K562 (cell line): ENCODE results near the gene ZBTB9. TPM values are rescaled to one million over a fixed set of nuclear protein-coding genes. Genes with fewer than 3 reads are reported as not detected.

Source experiments
- ATAC-seq: fragments of 200-7000 bp; cut with Tn5 transposase; 3 replicates; pipeline ENCODE4 v1.9.1; 2020; ENCODE audit warnings: moderate library complexity
- BruUV-seq: library from RNA; stranded (reverse); fragments of 400-500 nt; replicated peaks from 2 replicates; lab custom pipeline; 2021; lab: Mats Ljungman, UMichigan
- CTCF ChIA-PET: fragments of 300-600 bp; formaldehyde crosslinking; extraction: SDS; loops from one replicate; lab custom pipeline; 2021; ENCODE audit warnings: low intra/inter-chr PET ratio; lab: Yijun Ruan, JAX
- POLR2A ChIA-PET: fragments of 300-600, 350-650 bp; sonication (Branson Sonifier 250); formaldehyde crosslinking; extraction: SDS; loops from one replicate; lab custom pipeline; 2021; ENCODE audit warnings: antibody characterized with exemption, inconsistent platforms; lab: Yijun Ruan, JAX
- DNase-seq, 4 experiments: peaks; one replicate each; pipeline versions ENCODE4 v3.0.0 to v3.0.0-alpha.2; 2011 to 2018; ENCODE audit warnings: low spot score in 3 of 4, mixed read lengths in 3 of 4; ENCODE audit errors: extremely low read depth in 1 of 4
- FAIRE-seq: peaks from 2 replicates; lab custom pipeline; 2011; peaks lifted over from hg19 to GRCh38; lab: Jason Lieb, UNC
- H2AFZ ChIP-seq: 2 replicates; pipeline ENCODE4 v1.6.0; 2011; ENCODE audit warnings: low read depth, low read length, control low read depth, inconsistent platforms
- H3K27ac ChIP-seq: fragments of 200-600 bp; 3 replicates; pipeline ENCODE4 v1.8.0; 2011; ENCODE audit warnings: low read depth, mild to moderate bottlenecking, control low read depth, inconsistent platforms, low read length, moderate library complexity, mixed read lengths; ENCODE audit errors: extremely low read depth
- H3K27me3 ChIP-seq, 2 experiments: fragments of 300-600 bp in 1 of 2; 2 replicates in 1 of 2; 3 replicates in 1 of 2; pipeline versions ENCODE4 v1.6.0 to v1.8.0; 2011; ENCODE audit warnings: inconsistent platforms in 2 of 2, low read length in 2 of 2, mild to moderate bottlenecking in 1 of 2, mixed read lengths in 1 of 2, moderate library complexity in 1 of 2; ENCODE audit not compliant: control insufficient read depth in 2 of 2, insufficient read depth in 2 of 2
- H3K36me3 ChIP-seq: fragments of 300-600 bp; 3 replicates; pipeline ENCODE4 v1.8.0; 2011; ENCODE audit warnings: mild to moderate bottlenecking, low read length, inconsistent platforms; ENCODE audit not compliant: control insufficient read depth, insufficient read depth
- H3K4me1 ChIP-seq, 2 experiments: fragments of 200-600 bp in 1 of 2; replicated peaks in 1 of 2; 2 replicates in 1 of 2; 3 replicates in 1 of 2; pipeline versions ENCODE4 v1.5.1 to v1.8.0; 2011; ENCODE audit warnings: inconsistent platforms in 2 of 2, low read length in 2 of 2, mild to moderate bottlenecking in 1 of 2, mixed read lengths in 1 of 2, moderate library complexity in 1 of 2; ENCODE audit not compliant: control insufficient read depth in 2 of 2, insufficient read depth in 2 of 2
- H3K4me2 ChIP-seq: 2 replicates; pipeline ENCODE4 v1.6.1; 2011; ENCODE audit warnings: low read length, control low read depth, inconsistent platforms, mixed read lengths; ENCODE audit not compliant: insufficient read depth
- H3K4me3 ChIP-seq: fragments of 200-600 bp; sonication (generic), shearing (Covaris generic); 2 replicates; pipeline ENCODE4 v1.5.1; 2016; ENCODE audit warnings: control low read depth, inconsistent platforms
- H3K79me2 ChIP-seq: fragments of 200-600 bp; 3 replicates; pipeline ENCODE4 v1.8.0; 2011; ENCODE audit warnings: low read length, inconsistent platforms; ENCODE audit not compliant: control insufficient read depth, insufficient read depth
- H3K9ac ChIP-seq, 2 experiments: 2 replicates each; pipeline versions ENCODE4 v1.6.0 to v1.6.1; 2011; ENCODE audit warnings: low read depth in 2 of 2, low read length in 2 of 2, control low read depth in 1 of 2, inconsistent platforms in 1 of 2, mild to moderate bottlenecking in 1 of 2, mixed read lengths in 1 of 2; ENCODE audit not compliant: insufficient read depth in 1 of 2
- H3K9me1 ChIP-seq: one replicate; pipeline ENCODE4 v1.6.0; 2011; ENCODE audit warnings: inconsistent platforms, mild to moderate bottlenecking, low read length, moderate library complexity; ENCODE audit not compliant: control insufficient read depth, insufficient read depth
- H3K9me3 ChIP-seq: replicated peaks from 2 replicates; pipeline ENCODE4 v1.5.1; 2011; ENCODE audit warnings: low read depth, low read length, inconsistent platforms; ENCODE audit not compliant: control insufficient read depth, insufficient read depth
- H4K20me1 ChIP-seq: replicated peaks from 2 replicates; pipeline ENCODE4 v1.6.1; 2011; ENCODE audit warnings: low read length, inconsistent platforms, mixed read lengths; ENCODE audit not compliant: control insufficient read depth, insufficient read depth
- HLTF ChIP-seq: fragments of 450-650 bp; IDR thresholded peaks from 2 replicates; pipeline ENCODE4 v1.6.1; 2016
- NFYB ChIP-seq: IDR thresholded peaks from 2 replicates; pipeline ENCODE4 v1.6.1; 2011; ENCODE audit warnings: mild to moderate bottlenecking, moderate library complexity; ENCODE audit not compliant: insufficient read length; ENCODE audit errors: extremely low read depth
- SLC30A9 ChIP-seq: fragments of 250-450 bp; sonication (Bioruptor Pico); IDR thresholded peaks from 2 replicates; pipeline ENCODE4 v1.8.0; 2022; ENCODE audit warnings: mild to moderate bottlenecking, moderate library complexity
- WGBS: fragments of 100-300 bp; shearing (Covaris generic); methylation state at CpG from one replicate; pipeline ENCODE4 v1.1.6; 2016; ENCODE audit warnings: low coverage, mixed read lengths; ENCODE audit not compliant: insufficient coverage; ENCODE audit errors: missing lambda C conversion rate; 5-methylcytosine and 5-hydroxymethylcytosine counted together
- in situ Hi-C: fragments of 300-500 bp; cut with MboI; formaldehyde crosslinking; loops from 4 replicates; pipeline ENCODE4 v1.15.0; 2018; ENCODE audit warnings: inconsistent platforms, mixed read lengths
- intact Hi-C: fragments of 100-400 bp; cut with micrococcal nuclease; formaldehyde crosslinking; loops from 2 replicates; pipeline ENCODE4 v1.14.2; 2022
- polyA plus RNA-seq, 8 experiments: library from polyadenylated mRNA; depleted of rRNA in 4 of 8; stranded (reverse) in 5 of 8; unstranded in 3 of 8; fragments of >200 nt; fragmentation: Nextera tagmentation in 2 of 8; fragmentation: Illumina TruSeq in 1 of 8; extraction: Ambion mirVana in 2 of 8; extraction: Trizol in 1 of 8; gene quantifications; 2 replicates each; pipeline versions ENCODE4 v1.2.1 to v1.2.3, GENCODE V29; 2011 to 2014; ENCODE audit warnings: inconsistent platforms in 1 of 8, missing spikeins in 1 of 8
- total RNA-seq, 7 experiments: library from RNA; depleted of rRNA in 6 of 7; stranded (reverse); fragments of >200 nt in 6 of 7; fragmentation: Illumina TruSeq in 2 of 7; extraction: Trizol in 2 of 7; gene quantifications; 2 replicates each; pipeline versions ENCODE4 v1.2.1 to v1.2.3, GENCODE V29; 2011 to 2021; ENCODE audit warnings: low replicate concordance in 1 of 7
- TF ChIP-seq, protein P1 (sequence below), 2 experiments: IDR thresholded peaks; 2 replicates each; pipeline ENCODE4 v1.6.1; 2011; ENCODE audit warnings: borderline replicate concordance in 1 of 2, control low read depth in 1 of 2, low read depth in 1 of 2, low read length in 1 of 2, mild to moderate bottlenecking in 1 of 2, mixed read lengths in 1 of 2, moderate library complexity in 1 of 2; ENCODE audit not compliant: insufficient read depth in 1 of 2, insufficient read length in 1 of 2, poor library complexity in 1 of 2, severe bottlenecking in 1 of 2; ENCODE audit errors: extremely low read depth in 1 of 2

ZBTB9 gene
- total and polyA plus RNA-seq, 9 of the 15 experiments (the other 6 are each of a cell fraction or from before 2014, with no cell fraction given) = 1.9 to 19.5 (median 10.4) TPM

DNA sequence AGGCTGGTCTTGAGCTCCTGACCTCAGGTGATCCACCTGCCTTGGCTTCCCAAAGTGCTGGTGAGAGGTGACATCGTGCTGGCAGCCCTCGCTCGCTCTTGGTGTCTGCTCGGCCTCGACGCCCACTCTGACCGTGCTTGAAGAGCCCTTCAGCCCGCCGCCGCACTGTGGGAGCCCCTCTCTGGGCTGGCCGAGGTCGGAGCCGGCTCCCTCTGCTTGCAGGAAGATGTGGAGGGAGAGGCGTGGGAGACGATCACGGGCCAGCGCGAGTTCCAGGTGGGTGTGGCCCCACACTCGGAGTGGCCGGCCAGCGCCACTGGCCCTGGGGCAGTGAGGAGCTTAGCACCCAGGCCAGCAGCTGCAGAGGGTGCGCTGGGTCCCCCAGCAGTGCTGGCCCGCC lies 48.1 kb downstream of the ZBTB9 start:
- FAIRE-seq (no peak), DNase-seq (no peak), ATAC-seq (no peak)
- no peaks in the 10 kb centered on the region for H4K20me1 ChIP-seq
- no peaks in the 10 kb centered on the region for H3K79me2 ChIP-seq
- CTCF ChIA-PET = no interaction called here
- no peak overlapping the region for H3K27ac ChIP-seq
- in situ Hi-C loops (no loop called here), intact Hi-C loops (no loop called here)
- H3K27me3 ChIP-seq = no peaks in the 10 kb centered on the region
- no peak overlapping the region for H3K9ac ChIP-seq
- TF ChIP-seq NFYB = no peak
- peak; percentile 33; the same call in 1 of the 2 replicates for TF ChIP-seq HLTF
- TF ChIP-seq, protein P1, sequence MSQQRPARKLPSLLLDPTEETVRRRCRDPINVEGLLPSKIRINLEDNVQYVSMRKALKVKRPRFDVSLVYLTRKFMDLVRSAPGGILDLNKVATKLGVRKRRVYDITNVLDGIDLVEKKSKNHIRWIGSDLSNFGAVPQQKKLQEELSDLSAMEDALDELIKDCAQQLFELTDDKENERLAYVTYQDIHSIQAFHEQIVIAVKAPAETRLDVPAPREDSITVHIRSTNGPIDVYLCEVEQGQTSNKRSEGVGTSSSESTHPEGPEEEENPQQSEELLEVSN (IDR thresholded peaks at IDR 0.05; ENCODE audit: borderline replicate concordance in 1 of 2, extremely low read depth in 1 of 2, insufficient read depth in 1 of 2, insufficient read length in 1 of 2, low read depth in 1 of 2, low read length in 1 of 2, poor library complexity in 1 of 2, severe bottlenecking in 1 of 2) = peak in 1 of 2 experiments; percentile 12
- no peak for TF ChIP-seq SLC30A9 (CRISPR knock-in tag)
- H3K9me1 ChIP-seq = no peaks in the 10 kb centered on the region
- POLR2A ChIA-PET = interaction anchor here (1.0 to 1.3 kb wide), 3 partner anchors 10 to 92 kb away, joined by 3 to 4 read pairs (median 3); no protein-coding TSS in a partner anchor
- no TSS peak for BruUV-seq
- H3K4me2 ChIP-seq = no peak overlapping the region
- H3K4me3 ChIP-seq = no peak overlapping the region
- H3K9me3 ChIP-seq = peaks cover 4% of the 10 kb centered on the region; the same call in 1 of the 2 replicates
- WGBS = 21% methylated on average over 22 of the region's 23 CpGs
- H3K36me3 ChIP-seq = no peaks in the 10 kb centered on the region
- H2AFZ ChIP-seq = no peak overlapping the region
- peaks cover 5 to 10% of the 10 kb centered on the region in 2 experiments; a peak in 4 of 5 replicates for H3K4me1 ChIP-seq
